ENCODE data around the gene PLEKHG5. TPM values are rescaled to one million over a fixed set of nuclear protein-coding genes. Genes with fewer than 3 reads are reported as not detected.
"Not testable (repeated sequence)": the region's sequence is repeated elsewhere in the genome, so short reads cannot be mapped to it uniquely, and the experiment has no call there.

Gene PLEKHG5
- total RNA-seq, 1 donor from 2014 or later: 14.3 TPM

DNA sequence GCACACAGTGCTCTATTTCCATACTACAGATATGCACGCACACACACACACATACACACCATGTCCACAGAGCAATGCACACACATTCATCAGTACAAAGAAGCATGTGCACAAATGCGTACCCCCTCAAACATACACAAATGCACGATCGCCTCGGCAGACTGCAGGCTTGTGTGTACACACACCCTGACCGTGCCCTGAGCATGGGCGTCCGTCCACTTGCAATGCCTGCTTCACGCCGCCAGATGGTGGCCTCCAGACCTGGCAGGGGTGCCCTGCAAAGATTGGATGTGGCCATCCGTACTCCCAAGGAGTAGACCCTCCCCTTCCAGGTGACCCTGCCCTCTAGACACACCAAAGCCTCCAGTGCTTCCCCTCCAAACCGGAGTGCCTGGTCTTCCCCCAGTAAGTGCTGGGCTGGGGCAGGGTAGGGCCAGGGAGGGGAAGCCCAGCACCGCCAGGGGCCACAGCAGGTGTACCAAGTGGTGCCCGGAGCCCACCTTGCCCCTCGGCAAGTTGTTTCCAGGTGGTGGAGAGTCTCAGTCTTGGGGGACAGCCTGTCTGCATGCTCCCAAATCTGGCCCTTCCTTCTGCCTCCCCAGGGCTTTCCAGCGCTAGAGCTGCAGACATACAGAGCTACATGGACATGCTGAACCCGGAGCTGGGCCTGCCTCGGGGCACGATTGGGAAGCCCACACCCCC is 46.3 kb downstream of the PLEKHG5 start:
- DNase-seq: no peak

DNA sequence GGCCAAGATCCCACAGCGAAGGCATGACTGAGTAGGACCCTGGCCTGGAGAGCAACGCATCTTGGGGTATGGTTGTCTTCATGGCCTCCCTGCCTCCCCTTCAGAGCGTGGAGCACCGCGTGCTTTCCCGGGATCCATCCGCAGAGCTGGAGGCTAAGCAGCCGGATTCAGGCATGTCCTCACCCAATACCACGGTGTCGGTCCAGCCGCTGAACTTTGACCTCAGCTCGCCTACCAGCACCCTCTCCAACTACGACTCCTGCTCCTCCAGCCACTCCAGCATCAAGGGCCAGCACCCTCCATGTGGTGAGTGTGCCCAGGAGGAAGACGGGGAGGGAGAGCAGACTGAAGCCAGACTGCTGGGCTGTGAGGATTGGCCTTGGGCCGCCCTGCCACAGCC is 47.1 kb downstream of the PLEKHG5 start:
- DNase-seq: no peak

DNA sequence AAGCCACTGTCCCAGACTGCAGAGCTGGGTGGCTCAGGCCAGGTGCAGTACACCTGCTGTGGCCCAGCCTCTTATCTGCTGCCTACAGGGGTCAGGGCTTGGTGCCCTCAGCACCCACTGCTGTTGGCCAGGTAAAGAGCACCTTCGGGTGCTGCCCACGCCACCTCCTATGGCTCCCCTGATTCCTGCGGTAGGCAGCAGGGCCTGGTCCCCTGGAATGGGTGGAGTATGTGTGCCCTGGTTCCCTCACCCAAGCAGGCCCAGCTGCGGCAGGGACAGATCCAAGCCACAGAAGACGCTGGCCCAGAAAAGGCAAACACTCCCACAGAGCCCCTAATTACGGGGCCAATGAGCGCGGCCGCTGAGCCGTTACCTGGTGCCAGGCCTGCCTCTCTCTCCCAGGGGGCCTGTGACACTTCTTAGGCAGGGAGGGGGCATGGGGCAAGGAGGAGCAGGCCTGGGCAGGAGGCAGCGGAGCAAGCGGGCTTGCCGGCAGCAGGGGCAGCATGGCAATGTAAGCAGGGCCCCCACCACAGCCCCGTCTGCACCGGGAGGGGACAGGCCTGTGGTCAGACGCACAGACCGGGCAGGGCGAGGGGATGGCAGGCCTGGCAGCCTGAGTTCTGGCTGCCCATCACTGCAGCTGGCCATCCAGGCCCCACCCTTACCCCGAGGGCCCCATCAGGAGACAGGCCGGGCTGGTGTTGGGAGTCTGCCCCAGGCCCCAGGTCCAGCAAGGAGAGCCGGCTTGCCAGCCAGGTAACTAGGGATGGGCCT is 47.9 kb downstream of the PLEKHG5 start:
- no peak for DNase-seq

- no peak for DNase-seq
Measured at GRCh38 chr1:6441586-6441985, 49.9 kb downstream of the PLEKHG5 start.

- DNase-seq: no peak
Measured at GRCh38 chr1:6440198-6441126, 51.0 kb downstream of the PLEKHG5 start.

- no peak for DNase-seq
Measured at GRCh38 chr1:6438047-6438525, 53.4 kb downstream of the PLEKHG5 start.

- DNase-seq: not testable (repeated sequence)
Measured at GRCh38 chr1:6437012-6437700, 54.3 kb downstream of the PLEKHG5 start.

DNA sequence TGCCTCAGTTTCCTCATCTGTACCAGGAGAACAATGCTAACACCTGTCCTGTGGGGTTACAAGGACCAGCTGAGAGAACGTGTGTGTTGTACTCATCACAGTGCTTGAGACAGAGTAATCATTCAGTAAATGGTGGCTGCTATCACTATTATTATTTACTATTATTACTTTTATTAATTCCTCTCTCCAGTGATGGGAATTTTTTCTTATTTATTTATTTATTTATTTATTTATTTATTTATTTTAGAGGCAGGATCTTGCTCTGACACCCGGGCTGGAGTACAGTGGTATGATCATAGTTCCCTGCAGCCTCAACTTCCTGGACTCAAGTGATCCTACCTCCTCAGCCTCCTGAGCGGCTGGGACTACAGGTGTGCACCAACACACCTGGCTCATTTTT is 55.2 kb downstream of the PLEKHG5 start:
- not testable (repeated sequence) for DNase-seq

DNA sequence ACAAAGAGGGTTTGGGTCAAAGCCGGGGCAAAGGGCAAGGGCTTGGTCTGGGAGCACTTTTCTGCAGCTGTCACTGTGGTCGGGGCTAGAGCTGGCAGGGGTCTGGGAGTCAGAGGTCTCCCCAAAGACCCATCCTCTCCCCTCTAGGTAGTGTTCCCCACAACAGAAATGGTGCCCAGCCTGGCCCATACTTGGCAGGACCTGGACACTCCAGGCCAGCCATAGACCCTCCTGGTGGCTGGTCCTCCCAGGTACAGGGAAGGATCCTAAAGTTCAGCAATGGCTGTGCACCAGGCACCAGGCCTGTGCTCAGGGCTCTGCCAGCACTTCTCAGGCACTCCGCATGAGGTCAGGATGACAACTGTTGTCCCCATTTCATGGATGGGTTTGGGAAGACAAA is 55.9 kb downstream of the PLEKHG5 start:
- DNase-seq: no peak

- no peak for DNase-seq
Measured at GRCh38 chr1:6435129-6435528, 56.3 kb downstream of the PLEKHG5 start.

DNA sequence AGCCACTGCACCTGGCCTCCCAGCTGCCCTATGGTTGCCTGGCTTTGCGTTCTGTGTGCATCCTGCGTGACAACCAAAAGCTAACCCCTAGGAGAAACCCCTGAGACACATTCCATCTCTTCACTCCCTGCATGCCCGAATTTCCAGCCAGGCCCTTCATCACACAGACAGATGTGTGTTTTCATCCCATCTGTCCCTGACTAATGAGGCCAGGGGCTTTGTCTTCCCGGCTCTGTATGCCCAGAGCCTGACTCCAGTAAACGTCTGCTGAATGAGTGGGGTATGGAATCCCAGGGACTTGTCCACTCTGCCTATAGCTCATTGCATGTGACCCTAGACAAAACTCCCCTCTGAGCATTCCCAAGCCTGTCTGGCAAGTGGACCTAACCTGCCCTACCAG is 57.3 kb downstream of the PLEKHG5 start:
- no peak for DNase-seq

DNA sequence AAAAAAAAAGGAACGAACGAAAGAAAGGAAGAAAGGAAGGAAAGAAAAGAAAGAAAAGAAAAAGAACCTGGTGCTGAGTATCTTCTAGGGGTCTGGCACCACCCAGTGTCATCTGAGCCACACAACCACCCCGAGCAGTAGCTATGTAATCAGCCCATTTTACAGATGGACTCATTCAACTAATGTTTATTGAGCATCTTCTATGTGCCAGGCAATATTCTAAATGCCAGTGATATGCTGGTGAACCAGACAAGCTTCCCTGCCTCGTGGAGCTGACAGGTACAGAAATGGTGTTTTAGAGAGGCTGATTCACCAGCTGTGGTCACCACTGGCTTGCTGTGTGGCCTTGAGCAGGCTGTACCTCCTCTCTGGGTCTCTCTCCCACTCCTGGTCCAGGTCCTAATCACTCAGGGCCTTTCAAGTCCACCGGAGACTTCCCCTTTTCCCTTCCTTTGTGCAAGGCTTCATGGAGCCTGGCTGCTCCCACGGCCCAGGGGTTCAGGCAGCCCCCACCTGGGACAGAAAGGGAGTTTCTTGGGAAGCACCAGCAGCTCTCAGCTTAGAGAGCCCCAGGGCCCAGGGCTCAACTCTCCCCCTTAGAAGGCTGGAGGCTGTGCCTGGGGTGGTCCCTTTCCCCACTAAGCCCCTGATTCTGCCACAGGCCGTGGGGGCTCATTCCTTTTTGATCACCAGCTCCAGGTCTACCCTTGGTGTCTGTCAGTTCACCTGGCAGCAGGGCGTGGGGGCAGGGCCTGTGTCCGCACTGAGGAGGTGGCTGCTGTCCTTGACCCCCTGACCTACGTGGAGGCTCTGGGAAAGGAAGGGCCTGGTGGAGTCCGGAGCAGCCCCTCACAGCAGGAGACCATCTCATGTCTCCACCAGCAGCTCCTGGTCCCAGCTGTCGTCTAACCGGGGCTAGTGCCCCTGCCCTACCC is 59.6 kb downstream of the PLEKHG5 start:
- not testable (repeated sequence) for DNase-seq

DNA sequence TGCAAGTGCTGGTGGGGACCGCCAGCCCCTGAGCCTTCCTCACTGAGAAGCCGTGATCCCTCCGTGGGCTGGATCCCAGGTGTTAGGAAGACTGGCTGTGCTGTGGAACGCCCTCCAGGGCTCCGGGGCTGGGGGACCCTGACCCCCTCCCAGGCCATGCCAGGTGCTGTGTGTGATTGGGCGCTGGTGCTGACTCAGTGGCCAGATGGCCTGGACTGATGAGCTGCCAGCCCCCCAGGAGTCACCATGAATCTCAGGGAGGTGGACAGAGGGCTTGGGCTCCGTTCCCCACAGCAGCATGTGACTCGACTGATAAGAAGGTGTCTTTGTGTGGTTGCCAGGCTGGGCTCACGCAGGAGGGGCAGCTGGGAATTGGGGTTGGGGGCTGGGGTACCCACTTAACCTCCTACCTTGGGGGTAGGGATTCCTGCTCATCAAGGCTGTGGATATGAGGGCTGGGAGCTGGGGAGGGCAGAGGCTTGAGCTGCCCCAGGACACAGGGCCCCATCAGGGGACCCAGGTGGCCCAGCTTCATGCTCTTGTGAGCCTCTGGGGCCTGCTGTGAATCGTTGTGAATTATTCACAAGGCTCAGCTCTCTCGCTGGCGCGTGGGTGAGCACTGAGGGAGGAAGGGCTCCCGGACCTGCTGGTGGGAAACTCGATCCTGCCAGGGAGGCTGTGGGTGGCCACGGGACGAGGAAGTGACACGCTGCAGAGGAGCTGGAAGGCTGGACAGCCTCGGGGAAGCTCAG is 61.6 kb downstream of the PLEKHG5 start:
- DNase-seq: not testable (repeated sequence)

GRCh38 chr1:6428453-6428852 is 63.0 kb downstream of the PLEKHG5 start:
- DNase-seq: not testable (repeated sequence)

DNA sequence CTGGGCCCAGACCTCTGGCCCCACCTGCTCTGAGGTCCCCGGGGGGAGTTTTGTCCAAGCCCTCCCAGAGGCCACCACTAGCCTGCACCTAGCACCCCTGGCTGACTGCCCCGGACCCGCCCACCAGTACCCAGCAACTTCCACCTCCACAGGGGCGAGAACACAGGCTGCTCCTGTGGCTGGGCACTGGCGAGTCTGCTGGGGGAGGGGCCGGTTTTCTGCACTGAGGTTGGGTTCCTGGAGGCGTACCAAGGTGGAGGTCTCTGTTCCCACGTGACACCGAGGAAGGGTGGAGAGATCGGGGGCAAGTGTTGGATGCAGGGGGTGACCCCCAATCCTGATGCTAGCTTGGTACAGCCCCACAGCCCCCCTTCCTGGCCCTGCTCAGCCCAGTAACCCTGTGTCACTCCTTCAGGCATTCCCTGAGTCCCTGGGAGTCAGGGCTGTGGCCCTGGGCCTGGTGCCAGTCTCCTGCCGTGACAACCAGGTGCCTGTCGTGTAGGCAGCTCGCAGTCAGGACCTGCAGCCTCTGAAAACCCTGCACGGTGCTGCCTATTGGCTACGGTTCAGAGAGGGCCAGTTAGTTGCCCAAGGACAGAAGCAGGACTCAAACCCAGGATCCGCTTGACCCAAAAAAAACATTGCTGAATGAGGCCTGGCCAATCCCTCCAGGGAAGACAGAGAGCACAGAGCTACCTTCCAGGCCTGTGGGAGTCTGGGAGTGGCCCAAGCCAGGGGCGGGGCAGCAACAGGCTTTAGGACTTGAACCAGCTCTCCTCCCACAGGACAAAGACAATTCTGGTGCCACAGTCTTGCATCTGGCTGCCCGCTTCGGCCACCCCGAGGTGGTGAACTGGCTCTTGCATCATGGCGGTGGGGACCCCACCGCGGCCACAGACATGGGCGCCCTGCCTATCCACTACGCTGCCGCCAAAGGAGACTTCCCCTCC is 63.8 kb downstream of the PLEKHG5 start:
- no peak for DNase-seq

- DNase-seq: no peak
Measured at GRCh38 chr1:6426972-6427350, 64.5 kb downstream of the PLEKHG5 start.

DNA sequence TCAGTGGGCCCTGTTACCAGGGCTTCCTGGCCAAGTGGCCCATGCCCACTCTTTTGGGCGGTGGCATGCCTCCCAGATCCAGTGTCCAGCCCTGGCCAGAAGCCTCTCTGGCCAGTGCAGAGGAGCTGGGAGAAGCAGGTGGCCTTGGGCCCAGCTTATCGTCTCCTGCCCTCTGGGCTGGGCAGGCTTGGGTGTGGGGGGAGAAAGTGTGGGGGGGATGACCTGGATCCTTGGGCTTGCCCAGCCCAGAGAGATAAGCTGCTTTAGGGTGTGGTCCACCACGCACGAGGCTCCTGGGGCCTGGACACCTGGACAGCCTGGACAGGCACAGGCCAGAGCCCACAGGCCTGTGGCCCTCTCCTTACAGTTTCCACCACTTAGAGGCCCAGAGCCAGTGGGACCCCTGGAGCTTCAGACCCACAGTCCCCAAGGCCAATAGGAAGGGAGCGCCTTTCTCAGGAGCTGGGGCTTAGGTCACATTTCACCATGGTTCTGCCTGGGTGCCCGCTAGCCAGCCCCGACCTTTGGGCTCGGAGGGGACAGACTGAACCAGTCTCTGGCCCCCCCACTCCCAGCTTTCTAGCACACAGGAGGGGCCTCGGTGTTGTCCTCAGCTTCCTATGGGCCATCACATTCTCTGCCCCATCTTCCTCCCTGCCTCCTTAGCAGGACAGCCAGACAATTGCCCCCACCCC is 65.0 kb downstream of the PLEKHG5 start:
- DNase-seq: no peak

- DNase-seq: no peak
Measured at GRCh38 chr1:6425658-6426057, 65.8 kb downstream of the PLEKHG5 start.
